ENCODE data around the gene TNFRSF13B. TPM values are rescaled to one million over a fixed set of nuclear protein-coding genes. Genes with fewer than 3 reads are reported as not detected.

Gene TNFRSF13B
- total and polyA plus RNA-seq, 10 of the 15 experiments (the other 5 are each of a cell fraction or from before 2014, with no cell fraction given): 15.5 to 231 (median 119) TPM

DNA sequence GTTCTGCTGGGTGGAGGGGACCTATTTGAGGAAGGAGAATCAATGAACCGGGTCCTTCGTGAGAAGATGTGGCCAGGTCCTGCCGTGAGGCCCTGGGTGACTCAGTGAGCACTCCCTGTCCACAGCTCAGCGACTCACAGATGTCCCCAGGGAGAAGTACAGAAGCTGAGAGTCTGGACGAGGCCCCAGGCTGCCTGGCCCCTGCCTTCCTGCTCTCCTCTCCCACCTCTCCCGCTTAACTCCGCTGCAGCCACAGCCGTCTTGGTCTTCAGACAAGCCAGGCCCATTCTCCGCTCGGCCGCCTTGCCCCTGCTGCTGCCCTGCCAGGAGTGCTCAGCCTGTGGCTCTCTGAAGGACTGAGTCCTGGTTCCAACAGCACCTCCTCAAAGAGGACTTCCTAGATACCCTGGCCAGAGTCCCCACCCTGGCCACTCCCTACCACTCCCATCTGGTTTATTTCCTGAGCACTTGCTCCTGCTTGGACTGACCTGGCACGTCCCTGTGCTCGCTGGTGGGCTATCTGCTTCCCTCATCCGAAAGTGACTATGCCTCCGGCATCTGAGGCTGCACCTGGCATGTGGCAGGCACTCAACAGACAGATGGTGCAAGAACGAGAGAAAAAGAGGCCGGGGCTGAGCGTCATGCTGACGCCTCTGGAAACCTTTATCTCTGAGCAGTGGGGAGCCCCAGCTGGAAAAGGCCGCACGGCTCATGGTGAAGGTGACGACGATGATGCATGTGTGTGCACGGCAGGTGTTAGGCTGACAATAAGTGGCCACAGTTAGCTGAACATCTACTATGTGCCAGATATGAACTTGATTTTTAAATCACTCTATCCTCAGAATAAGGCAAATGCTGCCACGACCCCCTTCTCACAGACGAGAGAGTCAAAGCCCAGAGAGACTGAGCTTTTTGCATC is 9.2 kb upstream of the TNFRSF13B start (continued):
- TF ChIP-seq, protein P1, sequence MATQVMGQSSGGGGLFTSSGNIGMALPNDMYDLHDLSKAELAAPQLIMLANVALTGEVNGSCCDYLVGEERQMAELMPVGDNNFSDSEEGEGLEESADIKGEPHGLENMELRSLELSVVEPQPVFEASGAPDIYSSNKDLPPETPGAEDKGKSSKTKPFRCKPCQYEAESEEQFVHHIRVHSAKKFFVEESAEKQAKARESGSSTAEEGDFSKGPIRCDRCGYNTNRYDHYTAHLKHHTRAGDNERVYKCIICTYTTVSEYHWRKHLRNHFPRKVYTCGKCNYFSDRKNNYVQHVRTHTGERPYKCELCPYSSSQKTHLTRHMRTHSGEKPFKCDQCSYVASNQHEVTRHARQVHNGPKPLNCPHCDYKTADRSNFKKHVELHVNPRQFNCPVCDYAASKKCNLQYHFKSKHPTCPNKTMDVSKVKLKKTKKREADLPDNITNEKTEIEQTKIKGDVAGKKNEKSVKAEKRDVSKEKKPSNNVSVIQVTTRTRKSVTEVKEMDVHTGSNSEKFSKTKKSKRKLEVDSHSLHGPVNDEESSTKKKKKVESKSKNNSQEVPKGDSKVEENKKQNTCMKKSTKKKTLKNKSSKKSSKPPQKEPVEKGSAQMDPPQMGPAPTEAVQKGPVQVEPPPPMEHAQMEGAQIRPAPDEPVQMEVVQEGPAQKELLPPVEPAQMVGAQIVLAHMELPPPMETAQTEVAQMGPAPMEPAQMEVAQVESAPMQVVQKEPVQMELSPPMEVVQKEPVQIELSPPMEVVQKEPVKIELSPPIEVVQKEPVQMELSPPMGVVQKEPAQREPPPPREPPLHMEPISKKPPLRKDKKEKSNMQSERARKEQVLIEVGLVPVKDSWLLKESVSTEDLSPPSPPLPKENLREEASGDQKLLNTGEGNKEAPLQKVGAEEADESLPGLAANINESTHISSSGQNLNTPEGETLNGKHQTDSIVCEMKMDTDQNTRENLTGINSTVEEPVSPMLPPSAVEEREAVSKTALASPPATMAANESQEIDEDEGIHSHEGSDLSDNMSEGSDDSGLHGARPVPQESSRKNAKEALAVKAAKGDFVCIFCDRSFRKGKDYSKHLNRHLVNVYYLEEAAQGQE (IDR thresholded peaks at IDR 0.05; ENCODE audit: low read depth, low read length): no peak
- TF ChIP-seq, protein P2, sequence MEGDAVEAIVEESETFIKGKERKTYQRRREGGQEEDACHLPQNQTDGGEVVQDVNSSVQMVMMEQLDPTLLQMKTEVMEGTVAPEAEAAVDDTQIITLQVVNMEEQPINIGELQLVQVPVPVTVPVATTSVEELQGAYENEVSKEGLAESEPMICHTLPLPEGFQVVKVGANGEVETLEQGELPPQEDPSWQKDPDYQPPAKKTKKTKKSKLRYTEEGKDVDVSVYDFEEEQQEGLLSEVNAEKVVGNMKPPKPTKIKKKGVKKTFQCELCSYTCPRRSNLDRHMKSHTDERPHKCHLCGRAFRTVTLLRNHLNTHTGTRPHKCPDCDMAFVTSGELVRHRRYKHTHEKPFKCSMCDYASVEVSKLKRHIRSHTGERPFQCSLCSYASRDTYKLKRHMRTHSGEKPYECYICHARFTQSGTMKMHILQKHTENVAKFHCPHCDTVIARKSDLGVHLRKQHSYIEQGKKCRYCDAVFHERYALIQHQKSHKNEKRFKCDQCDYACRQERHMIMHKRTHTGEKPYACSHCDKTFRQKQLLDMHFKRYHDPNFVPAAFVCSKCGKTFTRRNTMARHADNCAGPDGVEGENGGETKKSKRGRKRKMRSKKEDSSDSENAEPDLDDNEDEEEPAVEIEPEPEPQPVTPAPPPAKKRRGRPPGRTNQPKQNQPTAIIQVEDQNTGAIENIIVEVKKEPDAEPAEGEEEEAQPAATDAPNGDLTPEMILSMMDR (IDR thresholded peaks at IDR 0.05 in 2 of 3, conservative IDR thresholded peaks at IDR 0.05 in 1 of 3; ENCODE audit: control insufficient read depth in 2 of 3, extremely low read depth in 1 of 3, insufficient read depth in 1 of 3, low read depth in 3 of 3, low read length in 3 of 3): no peak
- peak; percentile 46; the same call in 1 of the 2 replicates for TF ChIP-seq CHD2 (IDR thresholded peaks at IDR 0.05; ENCODE audit: borderline replicate concordance, low read depth, low read length)
- TF ChIP-seq BHLHE40 (IDR thresholded peaks at IDR 0.05; ENCODE audit: borderline replicate concordance in 1 of 2, low read depth in 2 of 2, low read length in 1 of 2): peak; percentile 65 to 74
- peak; percentile 59 to 81 for TF ChIP-seq IKZF2 (IDR thresholded peaks at IDR 0.05)
- TF ChIP-seq SP1 (IDR thresholded peaks at IDR 0.05; ENCODE audit: low read depth, low read length): peak; percentile 41
- TF ChIP-seq MEF2A (IDR thresholded peaks at IDR 0.05; ENCODE audit: insufficient read depth, low read depth, low read length): peak; percentile 55; the same call in 1 of the 2 replicates
- TF ChIP-seq RAD51 (IDR thresholded peaks at IDR 0.05): no peak
- TF ChIP-seq SREBF1 (IDR thresholded peaks at IDR 0.05; ENCODE audit: low read length): no peak
- TF ChIP-seq, protein P3, sequence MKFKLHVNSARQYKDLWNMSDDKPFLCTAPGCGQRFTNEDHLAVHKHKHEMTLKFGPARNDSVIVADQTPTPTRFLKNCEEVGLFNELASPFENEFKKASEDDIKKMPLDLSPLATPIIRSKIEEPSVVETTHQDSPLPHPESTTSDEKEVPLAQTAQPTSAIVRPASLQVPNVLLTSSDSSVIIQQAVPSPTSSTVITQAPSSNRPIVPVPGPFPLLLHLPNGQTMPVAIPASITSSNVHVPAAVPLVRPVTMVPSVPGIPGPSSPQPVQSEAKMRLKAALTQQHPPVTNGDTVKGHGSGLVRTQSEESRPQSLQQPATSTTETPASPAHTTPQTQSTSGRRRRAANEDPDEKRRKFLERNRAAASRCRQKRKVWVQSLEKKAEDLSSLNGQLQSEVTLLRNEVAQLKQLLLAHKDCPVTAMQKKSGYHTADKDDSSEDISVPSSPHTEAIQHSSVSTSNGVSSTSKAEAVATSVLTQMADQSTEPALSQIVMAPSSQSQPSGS (IDR thresholded peaks at IDR 0.05; ENCODE audit: low read length): peak; percentile 71; the same call in 1 of the 2 replicates
- TF ChIP-seq, protein P4, sequence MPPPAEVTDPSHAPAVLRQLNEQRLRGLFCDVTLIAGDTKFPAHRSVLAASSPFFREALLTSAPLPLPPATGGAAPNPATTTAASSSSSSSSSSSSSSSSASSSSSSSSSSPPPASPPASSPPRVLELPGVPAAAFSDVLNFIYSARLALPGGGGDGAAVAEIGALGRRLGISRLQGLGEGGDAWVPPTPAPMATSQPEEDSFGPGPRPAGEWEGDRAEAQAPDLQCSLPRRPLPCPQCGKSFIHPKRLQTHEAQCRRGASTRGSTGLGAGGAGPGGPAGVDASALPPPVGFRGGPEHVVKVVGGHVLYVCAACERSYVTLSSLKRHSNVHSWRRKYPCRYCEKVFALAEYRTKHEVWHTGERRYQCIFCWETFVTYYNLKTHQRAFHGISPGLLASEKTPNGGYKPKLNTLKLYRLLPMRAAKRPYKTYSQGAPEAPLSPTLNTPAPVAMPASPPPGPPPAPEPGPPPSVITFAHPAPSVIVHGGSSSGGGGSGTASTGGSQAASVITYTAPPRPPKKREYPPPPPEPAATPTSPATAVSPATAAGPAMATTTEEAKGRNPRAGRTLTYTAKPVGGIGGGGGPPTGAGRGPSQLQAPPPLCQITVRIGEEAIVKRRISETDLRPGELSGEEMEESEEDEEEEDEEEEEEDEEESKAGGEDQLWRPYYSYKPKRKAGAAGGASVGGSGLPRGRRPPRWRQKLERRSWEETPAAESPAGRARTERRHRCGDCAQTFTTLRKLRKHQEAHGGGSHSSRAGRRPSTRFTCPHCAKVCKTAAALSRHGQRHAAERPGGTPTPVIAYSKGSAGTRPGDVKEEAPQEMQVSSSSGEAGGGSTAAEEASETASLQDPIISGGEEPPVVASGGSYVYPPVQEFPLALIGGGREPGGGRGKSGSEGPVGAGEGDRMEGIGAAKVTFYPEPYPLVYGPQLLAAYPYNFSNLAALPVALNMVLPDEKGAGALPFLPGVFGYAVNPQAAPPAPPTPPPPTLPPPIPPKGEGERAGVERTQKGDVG (CRISPR knock-in tag; IDR thresholded peaks at IDR 0.05): no peak
- no peak for TF ChIP-seq NFYB (IDR thresholded peaks at IDR 0.05; ENCODE audit: insufficient read depth, low read depth, low read length)
- TF ChIP-seq, protein P5, sequence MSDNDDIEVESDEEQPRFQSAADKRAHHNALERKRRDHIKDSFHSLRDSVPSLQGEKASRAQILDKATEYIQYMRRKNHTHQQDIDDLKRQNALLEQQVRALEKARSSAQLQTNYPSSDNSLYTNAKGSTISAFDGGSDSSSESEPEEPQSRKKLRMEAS (IDR thresholded peaks at IDR 0.05; ENCODE audit: low read depth, low read length): no peak
- TF ChIP-seq POLR2A (IDR thresholded peaks at IDR 0.05; ENCODE audit: low read depth, low read length): peak; percentile 67; the same call in 1 of the 2 replicates
- TF ChIP-seq RUNX3 (IDR thresholded peaks at IDR 0.05; ENCODE audit: low read length): peak; percentile 64
- TF ChIP-seq TCF12 (IDR thresholded peaks at IDR 0.05; ENCODE audit: low read depth, low read length): peak; percentile 94
